NCI-H510A (cell line): ENCODE measurements around the gene SLC43A3.
"Not testable (repeated sequence)": the region's sequence is repeated elsewhere in the genome, so short reads cannot be mapped to it uniquely, and the experiment has no call there.

Source experiments
- DNase-seq: peaks from one replicate; lab custom pipeline; 2025; lab: John Stamatoyannopoulos, UW

Gene SLC43A3

GRCh38 chr11:57405271-57405860 lies 21.6 kb downstream of the SLC43A3 start:
- DNase-seq = no peak

GRCh38 chr11:57403802-57404147 lies 23.1 kb downstream of the SLC43A3 start:
- DNase-seq = no peak

GRCh38 chr11:57403003-57403801 lies 23.7 kb downstream of the SLC43A3 start:
- not testable (repeated sequence) for DNase-seq

- no peak for DNase-seq
Observed at GRCh38 chr11:57402188-57403002, 24.5 kb downstream of the SLC43A3 start.

- no peak for DNase-seq
Observed at GRCh38 chr11:57399972-57400578, 26.8 kb downstream of the SLC43A3 start.

- no peak for DNase-seq
Observed at GRCh38 chr11:57399221-57399620, 27.7 kb downstream of the SLC43A3 start.

- no peak for DNase-seq
Observed at GRCh38 chr11:57397394-57397990, 29.4 kb downstream of the SLC43A3 start.

GRCh38 chr11:57396744-57397143 lies 30.2 kb downstream of the SLC43A3 start:
- DNase-seq = no peak

- DNase-seq = no peak
Observed at GRCh38 chr11:57395905-57396623, 30.9 kb downstream of the SLC43A3 start.

GRCh38 chr11:57394203-57394965 lies 32.5 kb downstream of the SLC43A3 start:
- no peak for DNase-seq

- DNase-seq = no peak
Observed at GRCh38 chr11:57392763-57393105, 34.2 kb downstream of the SLC43A3 start.

GRCh38 chr11:57392066-57392762 lies 34.7 kb downstream of the SLC43A3 start:
- no peak for DNase-seq

GRCh38 chr11:57391539-57391938 lies 35.4 kb downstream of the SLC43A3 start:
- no peak for DNase-seq

- no peak for DNase-seq
Observed at GRCh38 chr11:57391111-57391510, 35.8 kb downstream of the SLC43A3 start.

GRCh38 chr11:57390535-57390934 lies 36.4 kb downstream of the SLC43A3 start, which contains the start of gene PRG2:
Gene PRG2 (minus strand): TSS chr11:57390650. CDS start chr11:57389944, 706 bp downstream.
- DNase-seq = no peak

- no peak for DNase-seq
Observed at GRCh38 chr11:57387289-57388030, 39.5 kb downstream of the SLC43A3 start.

- DNase-seq = no peak
Observed at GRCh38 chr11:57386178-57386940, 40.6 kb downstream of the SLC43A3 start.

GRCh38 chr11:57380975-57381374 lies 45.9 kb downstream of the SLC43A3 start, which contains the start of gene PRG3:
Gene PRG3 (minus strand): TSS chr11:57381150. CDS start chr11:57380708, 442 bp downstream.
- DNase-seq = no peak
